Measurements from ENCODE around the gene EFHC1. TPM values are rescaled to one million over a fixed set of nuclear protein-coding genes. Genes with fewer than 3 reads are reported as not detected.
"Not testable (repeated sequence)": the region's sequence is repeated elsewhere in the genome, so short reads cannot be mapped to it uniquely, and the experiment has no call there.

Gene EFHC1
- total RNA-seq, 3 donors from 2014 or later, result 26.2 to 55.8 (median 36.7) TPM

- Histone ChIP-seq H3K4me1 (no peaks in the 10 kb centered on the region), H3K4me3 (no peak overlapping the region), H3K9me3 (no peaks in the 10 kb centered on the region), H3K27ac (no peak overlapping the region), H3K36me3 (no peaks in the 10 kb centered on the region), H3K27me3 (no peaks in the 10 kb centered on the region)
- intact Hi-C loops (cut with DNase I; ENCODE audit: low total_unique reads), result no loop called here
- TF ChIP-seq POLR2A (IDR thresholded peaks at IDR 0.05), result no peak
- TF ChIP-seq CTCF (IDR thresholded peaks at IDR 0.05), result no peak
- TF ChIP-seq POLR2AphosphoS5 (IDR thresholded peaks at IDR 0.05), result no peak
- DNase-seq (ENCODE audit: low spot score in 2 of 2), result no peak
These were observed 43.4 kb upstream of the EFHC1 start for GRCh38 chr6:52376763-52377162.

- Histone ChIP-seq H3K4me3 (no peak overlapping the region), H3K27me3 (no peaks in the 10 kb centered on the region), H3K36me3 (no peaks in the 10 kb centered on the region), H3K4me1 (no peaks in the 10 kb centered on the region), H3K27ac (no peak overlapping the region), H3K9me3 (no peaks in the 10 kb centered on the region)
- intact Hi-C loops (cut with DNase I; ENCODE audit: low total_unique reads), result no loop called here
- no peak for DNase-seq (ENCODE audit: low spot score in 2 of 2)
- TF ChIP-seq POLR2AphosphoS5 (IDR thresholded peaks at IDR 0.05), result no peak
- no peak for TF ChIP-seq CTCF (IDR thresholded peaks at IDR 0.05)
- TF ChIP-seq POLR2A (IDR thresholded peaks at IDR 0.05), result no peak
These were observed 42.5 kb upstream of the EFHC1 start for GRCh38 chr6:52377538-52378221.

GRCh38 chr6:52381249-52381648 is 38.9 kb upstream of the EFHC1 start:
- Histone ChIP-seq H3K4me3 (no peak overlapping the region), H3K27ac (no peak overlapping the region), H3K9me3 (no peaks in the 10 kb centered on the region), H3K4me1 (no peaks in the 10 kb centered on the region), H3K36me3 (no peaks in the 10 kb centered on the region), H3K27me3 (no peaks in the 10 kb centered on the region)
- DNase-seq (ENCODE audit: low spot score in 2 of 2), result no peak
- intact Hi-C loops (cut with DNase I; ENCODE audit: low total_unique reads), result no loop called here
- TF ChIP-seq POLR2A (IDR thresholded peaks at IDR 0.05), result no peak
- no peak for TF ChIP-seq POLR2AphosphoS5 (IDR thresholded peaks at IDR 0.05)
- TF ChIP-seq CTCF (IDR thresholded peaks at IDR 0.05), result no peak

GRCh38 chr6:52384145-52384766 is 35.9 kb upstream of the EFHC1 start:
- Histone ChIP-seq H3K27me3 (no peaks in the 10 kb centered on the region), H3K27ac (no peak overlapping the region), H3K4me3 (no peak overlapping the region), H3K9me3 (no peaks in the 10 kb centered on the region), H3K36me3 (no peaks in the 10 kb centered on the region), H3K4me1 (no peaks in the 10 kb centered on the region)
- DNase-seq (ENCODE audit: low spot score in 2 of 2), result no peak
- TF ChIP-seq POLR2A (IDR thresholded peaks at IDR 0.05) (no peak), POLR2AphosphoS5 (IDR thresholded peaks at IDR 0.05) (no peak), CTCF (IDR thresholded peaks at IDR 0.05) (no peak)
- intact Hi-C loops (cut with DNase I; ENCODE audit: low total_unique reads), result no loop called here

- TF ChIP-seq POLR2AphosphoS5 (IDR thresholded peaks at IDR 0.05) (no peak), POLR2A (IDR thresholded peaks at IDR 0.05) (no peak), CTCF (IDR thresholded peaks at IDR 0.05) (no peak)
- no peak for DNase-seq (ENCODE audit: low spot score in 2 of 2)
- Histone ChIP-seq H3K9me3 (no peaks in the 10 kb centered on the region), H3K4me1 (peaks cover 0 to 4% of the 10 kb centered on the region in 2 donors), H3K4me3 (no peak overlapping the region), H3K27ac (no peak overlapping the region), H3K36me3 (no peaks in the 10 kb centered on the region), H3K27me3 (no peaks in the 10 kb centered on the region)
- intact Hi-C loops (cut with DNase I; ENCODE audit: low total_unique reads), result no loop called here
These were observed 35.1 kb upstream of the EFHC1 start for GRCh38 chr6:52385074-52385473.

- H3K36me3 ChIP-seq; H3K27ac ChIP-seq; H3K9me3 ChIP-seq; DNase-seq (ENCODE audit: low spot score in 2 of 2); H3K4me3 ChIP-seq; H3K27me3 ChIP-seq; H3K4me1 ChIP-seq; intact Hi-C loops (cut with DNase I; ENCODE audit: low total_unique reads): not testable (repeated sequence)
These were observed 32.0 kb upstream of the EFHC1 start for GRCh38 chr6:52388119-52388518.

All from breast epithelium (tissue), 4 donors.